ENCODE results near the gene LGI4. TPM values are rescaled to one million over a fixed set of nuclear protein-coding genes. Genes with fewer than 3 reads are reported as not detected.

The LGI4 gene
- total RNA-seq, 1 experiment from 2014 or later: not detected

GRCh38 chr19:35095667-35096368 lies 39.0 kb downstream of the LGI4 start:
- Histone ChIP-seq H2AFZ (ENCODE audit: low read length) (no peak overlapping the region), H3K27ac (ENCODE audit: low read length) (no peak overlapping the region), H3K4me1 (ENCODE audit: low read length) (peaks cover 10% of the 10 kb centered on the region), H3K9me2 (replicated peaks; ENCODE audit: insufficient read depth, low read length) (no peaks in the 10 kb centered on the region), H3K4me3 (ENCODE audit: low read length) (no peak overlapping the region), H3K4me2 (ENCODE audit: low read depth, low read length, poor library complexity, severe bottlenecking) (no peak overlapping the region), H3K79me2 (ENCODE audit: low read length) (no peaks in the 10 kb centered on the region), H3K27me3 (ENCODE audit: low read length) (no peaks in the 10 kb centered on the region), H4K20me1 (ENCODE audit: insufficient read depth, low read depth, low read length) (no peaks in the 10 kb centered on the region), H3K9ac (ENCODE audit: low read length) (no peak overlapping the region), H3K9me3 (ENCODE audit: low read length) (no peaks in the 10 kb centered on the region), H3K36me3 (ENCODE audit: insufficient read depth, low read length) (no peaks in the 10 kb centered on the region)
- no peak for DNase-seq

GRCh38 chr19:35094656-35095055 lies 40.2 kb downstream of the LGI4 start:
- no peak overlapping the region for H3K4me2 ChIP-seq (ENCODE audit: low read depth, low read length, poor library complexity, severe bottlenecking)
- no peaks in the 10 kb centered on the region for H3K79me2 ChIP-seq (ENCODE audit: low read length)
- peaks cover 17% of the 10 kb centered on the region for H3K4me1 ChIP-seq (ENCODE audit: low read length)
- DNase-seq: no peak
- no peaks in the 10 kb centered on the region for H3K9me3 ChIP-seq (ENCODE audit: low read length)
- no peaks in the 10 kb centered on the region for H4K20me1 ChIP-seq (ENCODE audit: insufficient read depth, low read depth, low read length)
- H3K9me2 ChIP-seq (replicated peaks; ENCODE audit: insufficient read depth, low read length): no peaks in the 10 kb centered on the region
- no peak overlapping the region for H3K9ac ChIP-seq (ENCODE audit: low read length)
- no peaks in the 10 kb centered on the region for H3K36me3 ChIP-seq (ENCODE audit: insufficient read depth, low read length)
- no peak overlapping the region for H2AFZ ChIP-seq (ENCODE audit: low read length)
- H3K4me3 ChIP-seq (ENCODE audit: low read length): no peak overlapping the region
- no peaks in the 10 kb centered on the region for H3K27me3 ChIP-seq (ENCODE audit: low read length)
- H3K27ac ChIP-seq (ENCODE audit: low read length): no peak overlapping the region

- H3K4me2 ChIP-seq (ENCODE audit: low read depth, low read length, poor library complexity, severe bottlenecking): no peak overlapping the region
- DNase-seq: no peak
- H3K27me3 ChIP-seq (ENCODE audit: low read length): no peaks in the 10 kb centered on the region
- no peaks in the 10 kb centered on the region for H3K9me3 ChIP-seq (ENCODE audit: low read length)
- H3K27ac ChIP-seq (ENCODE audit: low read length): no peak overlapping the region
- H2AFZ ChIP-seq (ENCODE audit: low read length): no peak overlapping the region
- no peaks in the 10 kb centered on the region for H3K79me2 ChIP-seq (ENCODE audit: low read length)
- no peak overlapping the region for H3K4me3 ChIP-seq (ENCODE audit: low read length)
- no peak overlapping the region for H3K9ac ChIP-seq (ENCODE audit: low read length)
- H3K9me2 ChIP-seq (replicated peaks; ENCODE audit: insufficient read depth, low read length): no peaks in the 10 kb centered on the region
- H3K4me1 ChIP-seq (ENCODE audit: low read length): peaks cover 11% of the 10 kb centered on the region
- H3K36me3 ChIP-seq (ENCODE audit: insufficient read depth, low read length): no peaks in the 10 kb centered on the region
- no peaks in the 10 kb centered on the region for H4K20me1 ChIP-seq (ENCODE audit: insufficient read depth, low read depth, low read length)
Measured at GRCh38 chr19:35093941-35094647, 40.8 kb downstream of the LGI4 start.

GRCh38 chr19:35093430-35093829 lies 41.4 kb downstream of the LGI4 start:
- Histone ChIP-seq H2AFZ (ENCODE audit: low read length) (no peak overlapping the region), H3K27me3 (ENCODE audit: low read length) (no peaks in the 10 kb centered on the region), H3K4me1 (ENCODE audit: low read length) (peaks cover 11% of the 10 kb centered on the region), H3K36me3 (ENCODE audit: insufficient read depth, low read length) (no peaks in the 10 kb centered on the region), H3K9me3 (ENCODE audit: low read length) (no peaks in the 10 kb centered on the region), H3K79me2 (ENCODE audit: low read length) (no peaks in the 10 kb centered on the region), H3K9ac (ENCODE audit: low read length) (no peak overlapping the region), H3K4me3 (ENCODE audit: low read length) (no peak overlapping the region), H3K9me2 (replicated peaks; ENCODE audit: insufficient read depth, low read length) (no peaks in the 10 kb centered on the region), H4K20me1 (ENCODE audit: insufficient read depth, low read depth, low read length) (no peaks in the 10 kb centered on the region), H3K4me2 (ENCODE audit: low read depth, low read length, poor library complexity, severe bottlenecking) (no peak overlapping the region), H3K27ac (ENCODE audit: low read length) (no peak overlapping the region)
- DNase-seq: no peak

GRCh38 chr19:35090506-35091214 lies 44.2 kb downstream of the LGI4 start:
- H2AFZ ChIP-seq (ENCODE audit: low read length): peak overlapping the region; percentile 91
- H3K9me3 ChIP-seq (ENCODE audit: low read length): no peaks in the 10 kb centered on the region
- H3K4me2 ChIP-seq (ENCODE audit: low read depth, low read length, poor library complexity, severe bottlenecking): peak overlapping the region; percentile 57
- no peaks in the 10 kb centered on the region for H4K20me1 ChIP-seq (ENCODE audit: insufficient read depth, low read depth, low read length)
- peaks cover 32% of the 10 kb centered on the region for H3K4me1 ChIP-seq (ENCODE audit: low read length)
- no peaks in the 10 kb centered on the region for H3K9me2 ChIP-seq (replicated peaks; ENCODE audit: insufficient read depth, low read length)
- no peaks in the 10 kb centered on the region for H3K36me3 ChIP-seq (ENCODE audit: insufficient read depth, low read length)
- no peaks in the 10 kb centered on the region for H3K27me3 ChIP-seq (ENCODE audit: low read length)
- peak overlapping the region; percentile 31; the same call in 1 of the 2 replicates for H3K4me3 ChIP-seq (ENCODE audit: low read length)
- H3K9ac ChIP-seq (ENCODE audit: low read length): peak overlapping the region; percentile 37
- peak; percentile 84 for DNase-seq
- H3K79me2 ChIP-seq (ENCODE audit: low read length): no peaks in the 10 kb centered on the region
- no peak overlapping the region for H3K27ac ChIP-seq (ENCODE audit: low read length)

GRCh38 chr19:35090160-35090505 lies 44.7 kb downstream of the LGI4 start:
- Histone ChIP-seq H3K9ac (ENCODE audit: low read length) (peak overlapping the region; percentile 37), H3K9me2 (replicated peaks; ENCODE audit: insufficient read depth, low read length) (no peaks in the 10 kb centered on the region), H3K79me2 (ENCODE audit: low read length) (no peaks in the 10 kb centered on the region), H3K27ac (ENCODE audit: low read length) (no peak overlapping the region), H3K27me3 (ENCODE audit: low read length) (no peaks in the 10 kb centered on the region), H3K4me2 (ENCODE audit: low read depth, low read length, poor library complexity, severe bottlenecking) (peak overlapping the region; percentile 57), H4K20me1 (ENCODE audit: insufficient read depth, low read depth, low read length) (no peaks in the 10 kb centered on the region), H3K9me3 (ENCODE audit: low read length) (no peaks in the 10 kb centered on the region), H3K36me3 (ENCODE audit: insufficient read depth, low read length) (no peaks in the 10 kb centered on the region), H3K4me1 (ENCODE audit: low read length) (peaks cover 37% of the 10 kb centered on the region), H2AFZ (ENCODE audit: low read length) (peak overlapping the region; percentile 91), H3K4me3 (ENCODE audit: low read length) (peak overlapping the region; percentile 31; the same call in 1 of the 2 replicates)
- no peak for DNase-seq

- Histone ChIP-seq H3K27ac (ENCODE audit: low read length) (no peak overlapping the region), H3K9ac (ENCODE audit: low read length) (no peak overlapping the region), H3K36me3 (ENCODE audit: insufficient read depth, low read length) (no peaks in the 10 kb centered on the region), H4K20me1 (ENCODE audit: insufficient read depth, low read depth, low read length) (no peaks in the 10 kb centered on the region), H3K4me2 (ENCODE audit: low read depth, low read length, poor library complexity, severe bottlenecking) (no peak overlapping the region), H3K79me2 (ENCODE audit: low read length) (no peaks in the 10 kb centered on the region), H3K4me3 (ENCODE audit: low read length) (no peak overlapping the region), H3K9me3 (ENCODE audit: low read length) (no peaks in the 10 kb centered on the region), H3K27me3 (ENCODE audit: low read length) (no peaks in the 10 kb centered on the region), H3K9me2 (replicated peaks; ENCODE audit: insufficient read depth, low read length) (no peaks in the 10 kb centered on the region), H2AFZ (ENCODE audit: low read length) (no peak overlapping the region), H3K4me1 (ENCODE audit: low read length) (peaks cover 43% of the 10 kb centered on the region)
- DNase-seq: no peak
Measured at GRCh38 chr19:35089554-35089953, 45.3 kb downstream of the LGI4 start.

Measured in Karpas-422 (cell line).